Measurements from ENCODE around the gene PP2D1. TPM values are rescaled to one million over a fixed set of nuclear protein-coding genes. Genes with fewer than 3 reads are reported as not detected.

PP2D1 gene
- total and polyA plus RNA-seq, 2 of the 8 experiments (the other 6 are each of a cell fraction or from before 2014, with no cell fraction given): not detected

DNA sequence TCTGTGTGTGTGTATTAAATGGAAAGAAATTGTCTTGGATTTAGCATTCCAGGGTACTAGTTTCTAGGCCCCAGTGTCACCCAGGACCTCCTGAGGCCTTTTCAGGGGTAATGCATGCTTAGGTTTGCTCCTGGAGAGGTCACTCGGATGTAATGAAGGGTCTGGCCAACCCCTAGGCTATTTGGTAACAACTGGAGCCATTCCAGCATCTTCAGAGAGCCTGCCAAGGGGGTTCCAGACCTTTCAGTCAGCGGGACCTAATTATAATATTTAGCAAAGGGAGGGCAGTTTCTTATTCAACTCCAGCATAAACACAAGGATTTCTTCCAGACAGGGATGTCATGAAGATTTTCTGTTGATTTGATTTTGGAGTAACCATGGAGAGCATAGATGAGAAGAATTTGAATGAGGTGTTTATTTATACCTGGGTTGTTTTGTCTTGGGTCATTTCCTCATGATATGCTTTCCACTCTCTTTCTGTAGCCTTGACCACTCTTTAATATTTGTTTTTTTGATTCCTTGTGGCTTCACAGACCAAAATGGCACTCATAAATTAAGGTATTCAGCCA lies 45.6 kb upstream of the PP2D1 start:
- no peak overlapping the region for H2BK120ac ChIP-seq (replicated peaks; ENCODE audit: low read depth, low read length)
- H2BK12ac ChIP-seq (ENCODE audit: low read depth, low read length): no peak overlapping the region
- H3K9me3 ChIP-seq (ENCODE audit: insufficient read depth in 2 of 2, low read depth in 1 of 2, low read length in 1 of 2): no peaks in the 10 kb centered on the region
- 90% methylated on average over 2 of the region's 2 CpGs; no CpG with 5 or more reads in 1 of the 2 experiments for WGBS, 2 experiments (ENCODE audit: extremely low coverage in 1 of 2, insufficient coverage in 1 of 2, insufficient read length in 1 of 2, insufficient replicate concordance in 2 of 2, low coverage in 1 of 2, low lambda C conversion rate in 2 of 2, missing lambda C conversion rate in 1 of 2)
- no peak overlapping the region for H2BK20ac ChIP-seq (ENCODE audit: low read length)
- peaks cover 2% of the 10 kb centered on the region; the same call in 1 of the 2 replicates for H3K23me2 ChIP-seq (ENCODE audit: low read depth, low read length)
- H3K4me1 ChIP-seq (replicated peaks in 1 of 4; ENCODE audit: control insufficient read depth in 3 of 4, insufficient read depth in 4 of 4, low read length in 3 of 4): peaks cover 0 to 2% (median 0%) of the 10 kb centered on the region in 4 experiments; a peak in 1 of 7 replicates
- no peak overlapping the region for H2BK5ac ChIP-seq (ENCODE audit: low read depth, low read length)
- no peaks in the 10 kb centered on the region for H3K27me3 ChIP-seq (replicated peaks in 1 of 4; ENCODE audit: control insufficient read depth in 3 of 4, extremely low read depth in 1 of 4, insufficient read depth in 3 of 4, low read length in 3 of 4)
- no peaks in the 10 kb centered on the region for H3K79me2 ChIP-seq (ENCODE audit: control insufficient read depth in 1 of 2, insufficient read depth in 2 of 2, low read length in 2 of 2)
- no peak overlapping the region for H2BK15ac ChIP-seq (ENCODE audit: low read length)
- no peak overlapping the region for H3K4ac ChIP-seq (replicated peaks; ENCODE audit: insufficient read length, low read depth, low read length)
- H3K36me3 ChIP-seq (ENCODE audit: control insufficient read depth in 2 of 4, insufficient read depth in 4 of 4, low read length in 3 of 4): no peaks in the 10 kb centered on the region
- TF ChIP-seq SP2 (IDR thresholded peaks at IDR 0.05; ENCODE audit: low read length): no peak
- TF ChIP-seq HDAC2 (IDR thresholded peaks at IDR 0.05; ENCODE audit: borderline replicate concordance in 1 of 2, low read depth in 2 of 2, low read length in 2 of 2): no peak
- no peak for TF ChIP-seq BACH1 (IDR thresholded peaks at IDR 0.05; ENCODE audit: low read length)
- no peak for TF ChIP-seq SIRT6 (IDR thresholded peaks at IDR 0.05; ENCODE audit: low read length)
- TF ChIP-seq CBX5 (IDR thresholded peaks at IDR 0.05; ENCODE audit: low read depth, low read length): no peak
- no peak for TF ChIP-seq SP4 (IDR thresholded peaks at IDR 0.05; ENCODE audit: low read length)
- H4K5ac ChIP-seq (ENCODE audit: insufficient read length, low read depth, low read length): no peak overlapping the region
- H4K20me1 ChIP-seq (replicated peaks in 1 of 2; ENCODE audit: control insufficient read depth in 1 of 2, insufficient read depth in 2 of 2, low read length in 2 of 2): no peaks in the 10 kb centered on the region
- H3K79me1 ChIP-seq (ENCODE audit: low read depth, low read length): no peaks in the 10 kb centered on the region
- DNase-seq (ENCODE audit: low read depth in 1 of 2, low spot score in 2 of 2): no peak
- H4K91ac ChIP-seq (replicated peaks; ENCODE audit: insufficient read length, low read length): no peak overlapping the region
- H3K56ac ChIP-seq (replicated peaks; ENCODE audit: insufficient read length, low read depth, low read length): no peak overlapping the region
- H4K8ac ChIP-seq (ENCODE audit: extremely low read depth, insufficient read depth, low read length): no peak overlapping the region
- POLR2A ChIA-PET (ENCODE audit: partially characterized antibody): no interaction called here
- no peak overlapping the region for H2AFZ ChIP-seq (ENCODE audit: low read length)
- H2AK5ac ChIP-seq (ENCODE audit: low read depth, low read length): no peak overlapping the region
- no peak overlapping the region for H3K9ac ChIP-seq (replicated peaks in 1 of 4; ENCODE audit: extremely low read depth in 1 of 4, low read depth in 3 of 4, low read length in 3 of 4)
- H3K23ac ChIP-seq (ENCODE audit: insufficient read length): no peak overlapping the region
- CTCF ChIA-PET (ENCODE audit: partially characterized antibody): interaction anchor here (1.0 to 1.1 kb wide), 2 partner anchors 16 to 64 kb away, joined by 3 read pairs; no protein-coding TSS in a partner anchor
- H3K4me3 ChIP-seq (ENCODE audit: extremely low read depth in 1 of 4, insufficient read depth in 2 of 4, low read depth in 3 of 4, low read length in 4 of 4): no peak overlapping the region
- H3K4me2 ChIP-seq (ENCODE audit: insufficient read depth in 1 of 2, low read depth in 2 of 2, low read length in 2 of 2): no peak overlapping the region
- no peak for FAIRE-seq
- H3K18ac ChIP-seq (ENCODE audit: extremely low read depth, low read length): no peak overlapping the region
- H3K27ac ChIP-seq (ENCODE audit: low read depth, low read length): no peak overlapping the region
- H3K14ac ChIP-seq (ENCODE audit: insufficient read length): no peak overlapping the region

All from H1 (cell line).